IMR-90 (cell line): ENCODE measurements around the gene RALGPS1.

Experiments used
- CEBPB ChIP-seq: IDR thresholded peaks from 2 replicates; pipeline ENCODE4 v1.6.1; 2012; ENCODE audit warnings: low read depth, low read length, improper control_type of control experiment
- MAZ ChIP-seq: IDR thresholded peaks from 2 replicates; pipeline ENCODE4 v1.6.1; 2012; ENCODE audit warnings: low read depth, mild to moderate bottlenecking, low read length, improper control_type of control experiment, moderate library complexity, borderline replicate concordance
- POLR2A ChIP-seq: IDR thresholded peaks from 2 replicates; pipeline ENCODE4 v1.6.1; 2012; ENCODE audit warnings: mild to moderate bottlenecking, low read depth, low read length
- RAD21 ChIP-seq: IDR thresholded peaks from 2 replicates; pipeline ENCODE4 v1.6.1; 2012; ENCODE audit warnings: low read length, improper control_type of control experiment
- USF2 ChIP-seq: fragments of 150-350 bp; IDR thresholded peaks from 2 replicates; pipeline ENCODE4 v1.6.1; 2017; ENCODE audit warnings: mild to moderate bottlenecking, antibody characterized with exemption, low read length, low read depth
- TF ChIP-seq, protein P1 (sequence below): conservative IDR thresholded peaks from 2 replicates; pipeline ENCODE4 v1.5.1; 2012; ENCODE audit warnings: mild to moderate bottlenecking, low read depth, low read length, improper control_type of control experiment

DNA sequence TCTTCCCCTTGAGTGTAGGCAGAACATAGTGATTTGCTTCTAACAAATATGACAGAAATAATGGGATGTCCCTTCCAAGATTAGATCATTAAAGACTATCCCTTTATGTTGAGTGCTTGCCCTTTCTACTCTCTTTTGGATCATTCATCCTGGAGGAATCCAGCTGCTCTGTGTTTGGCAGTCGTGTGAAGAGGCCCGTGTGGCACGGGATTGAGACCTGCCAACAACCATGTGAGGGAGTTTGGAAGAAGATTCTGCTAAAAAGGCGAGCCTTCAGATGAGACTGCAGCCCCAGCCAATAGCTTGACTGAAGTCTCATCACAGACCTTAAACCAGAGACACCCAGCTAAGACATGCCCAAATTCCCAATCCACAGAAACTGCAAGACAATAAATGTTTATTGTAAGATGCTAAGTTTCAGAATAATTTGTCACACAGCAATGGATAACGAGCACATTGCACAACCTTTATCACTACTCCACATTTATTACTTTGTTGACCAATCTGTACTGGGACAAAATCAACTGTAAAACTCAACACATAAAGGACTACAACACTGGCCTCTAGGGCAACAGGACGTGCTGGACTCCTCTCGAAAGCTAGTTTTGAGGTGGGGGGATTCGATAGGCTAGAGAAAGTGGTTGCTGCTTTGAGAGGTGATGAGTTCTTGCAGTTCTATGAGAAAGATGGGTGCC lies 165.0 kb downstream of the RALGPS1 start:
- peak; percentile 39; the same call in 1 of the 2 replicates for TF ChIP-seq CEBPB
- TF ChIP-seq RAD21, result no peak
- TF ChIP-seq, protein P1, sequence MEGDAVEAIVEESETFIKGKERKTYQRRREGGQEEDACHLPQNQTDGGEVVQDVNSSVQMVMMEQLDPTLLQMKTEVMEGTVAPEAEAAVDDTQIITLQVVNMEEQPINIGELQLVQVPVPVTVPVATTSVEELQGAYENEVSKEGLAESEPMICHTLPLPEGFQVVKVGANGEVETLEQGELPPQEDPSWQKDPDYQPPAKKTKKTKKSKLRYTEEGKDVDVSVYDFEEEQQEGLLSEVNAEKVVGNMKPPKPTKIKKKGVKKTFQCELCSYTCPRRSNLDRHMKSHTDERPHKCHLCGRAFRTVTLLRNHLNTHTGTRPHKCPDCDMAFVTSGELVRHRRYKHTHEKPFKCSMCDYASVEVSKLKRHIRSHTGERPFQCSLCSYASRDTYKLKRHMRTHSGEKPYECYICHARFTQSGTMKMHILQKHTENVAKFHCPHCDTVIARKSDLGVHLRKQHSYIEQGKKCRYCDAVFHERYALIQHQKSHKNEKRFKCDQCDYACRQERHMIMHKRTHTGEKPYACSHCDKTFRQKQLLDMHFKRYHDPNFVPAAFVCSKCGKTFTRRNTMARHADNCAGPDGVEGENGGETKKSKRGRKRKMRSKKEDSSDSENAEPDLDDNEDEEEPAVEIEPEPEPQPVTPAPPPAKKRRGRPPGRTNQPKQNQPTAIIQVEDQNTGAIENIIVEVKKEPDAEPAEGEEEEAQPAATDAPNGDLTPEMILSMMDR, result no peak
- no peak for TF ChIP-seq POLR2A
- TF ChIP-seq USF2, result no peak
- TF ChIP-seq MAZ, result no peak
